Smooth muscle cell (in vitro differentiated cells): Measurements from ENCODE around the gene GABRG3. TPM values are rescaled to one million over a fixed set of nuclear protein-coding genes. Genes with fewer than 3 reads are reported as not detected.

Experiments
- DNase-seq: peaks from one replicate; lab custom pipeline; 2025; ENCODE audit not compliant: unreplicated experiment; lab: John Stamatoyannopoulos, UW
- H2AFZ ChIP-seq: fragments of 200-600 bp; sonication (generic); 2 replicates; pipeline ENCODE4 v1.6.0; 2016; ENCODE audit warnings: antibody characterized with exemption, low read depth, mild to moderate bottlenecking
- H3F3A ChIP-seq: fragments of 200-600 bp; sonication (generic); 2 replicates; pipeline ENCODE4 v1.6.0; 2017; ENCODE audit warnings: antibody characterized with exemption, low read depth
- H3K27ac ChIP-seq: fragments of 200-600 bp; sonication (generic); 2 replicates; pipeline ENCODE4 v1.5.1; 2016; ENCODE audit warnings: low read depth, mild to moderate bottlenecking
- H3K27me3 ChIP-seq: fragments of 200-600 bp; sonication (generic); 2 replicates; pipeline ENCODE4 v1.6.1; 2016; ENCODE audit warnings: low read depth, mild to moderate bottlenecking
- H3K36me3 ChIP-seq: fragments of 200-600 bp; sonication (generic); 2 replicates; pipeline ENCODE4 v1.5.1; 2016; ENCODE audit warnings: low read depth
- H3K4me1 ChIP-seq: fragments of 200-600 bp; sonication (generic); 2 replicates; pipeline ENCODE4 v1.5.1; 2016; ENCODE audit warnings: low read depth
- H3K4me2 ChIP-seq: fragments of 200-600 bp; sonication (generic); 2 replicates; pipeline ENCODE4 v1.6.0; 2016; ENCODE audit warnings: mild to moderate bottlenecking
- H3K4me3 ChIP-seq: fragments of 200-600 bp; sonication (generic); 2 replicates; pipeline ENCODE4 v1.5.1; 2016; ENCODE audit warnings: mild to moderate bottlenecking
- H3K79me2 ChIP-seq: fragments of 200-600 bp; sonication (generic); 2 replicates; pipeline ENCODE4 v1.6.0; 2016; ENCODE audit warnings: low read depth, mild to moderate bottlenecking
- H3K9ac ChIP-seq: fragments of 200-600 bp; sonication (generic); 2 replicates; pipeline ENCODE4 v1.6.0; 2016; ENCODE audit warnings: low read depth
- H3K9me3 ChIP-seq: fragments of 200-600 bp; sonication (generic); replicated peaks from 2 replicates; pipeline ENCODE4 v1.5.1; 2016; ENCODE audit warnings: low read depth
- H4K20me1 ChIP-seq: fragments of 200-600 bp; sonication (generic); 2 replicates; pipeline ENCODE4 v1.6.0; 2016; ENCODE audit warnings: low read depth
- WGBS: methylation state at CpG from one replicate; pipeline ENCODE4 v1.1.7; 2016; ENCODE audit warnings: low lambda C conversion rate; 5-methylcytosine and 5-hydroxymethylcytosine counted together
- polyA plus RNA-seq: library from polyadenylated mRNA; unstranded; fragments of >200 nt; fragmentation: Nextera tagmentation; extraction: Ambion mirVana; gene quantifications from 2 replicates; pipeline ENCODE4 v1.2.1, GENCODE V29; 2016
- total RNA-seq: library from RNA; depleted of rRNA; stranded (reverse); fragments of >200 nt; gene quantifications from 2 replicates; pipeline ENCODE4 v1.2.3, GENCODE V29; 2014
- TF ChIP-seq, protein P1 (sequence below): fragments of 200-600 bp; sonication (generic); IDR thresholded peaks from 2 replicates; pipeline ENCODE4 v1.5.1; 2017; ENCODE audit warnings: borderline replicate concordance, mild to moderate bottlenecking, antibody characterized with exemption; ENCODE audit not compliant: insufficient read depth, poor library complexity, severe bottlenecking

GABRG3 gene
- total and polyA plus RNA-seq, 2 experiments from 2014 or later = under 0.01 TPM; not detected in 1

DNA sequence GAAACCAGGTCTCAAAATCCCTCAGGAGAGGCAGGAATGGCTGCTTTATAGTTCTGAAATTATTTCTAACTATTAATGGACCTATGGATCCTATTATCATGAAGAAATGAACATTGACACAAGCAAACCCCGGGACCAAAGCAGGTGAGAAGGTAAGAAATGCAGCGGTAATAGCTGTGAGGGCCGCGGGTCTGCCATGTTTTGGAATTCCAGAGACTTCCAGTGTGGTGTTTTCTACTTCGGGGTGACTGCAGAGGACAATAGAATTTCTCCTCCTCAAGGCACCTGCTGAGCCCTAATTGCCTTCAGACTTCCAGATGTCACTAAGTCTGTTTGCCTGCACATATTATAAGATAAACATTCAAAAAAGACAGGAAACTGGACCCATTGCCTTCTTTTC, 437.4 kb downstream of the GABRG3 start:
- Histone ChIP-seq H3K4me2 (no peak overlapping the region), H3K4me3 (no peak overlapping the region), H3K9ac (no peak overlapping the region), H2AFZ (no peak overlapping the region), H4K20me1 (no peaks in the 10 kb centered on the region), H3K27me3 (no peaks in the 10 kb centered on the region), H3K9me3 (no peaks in the 10 kb centered on the region), H3K4me1 (no peaks in the 10 kb centered on the region), H3K79me2 (no peaks in the 10 kb centered on the region), H3K36me3 (no peaks in the 10 kb centered on the region), H3F3A (no peaks in the 10 kb centered on the region), H3K27ac (no peak overlapping the region)
- WGBS = 92% methylated on average over 5 of the region's 5 CpGs
- no peak for DNase-seq
- TF ChIP-seq, protein P1, sequence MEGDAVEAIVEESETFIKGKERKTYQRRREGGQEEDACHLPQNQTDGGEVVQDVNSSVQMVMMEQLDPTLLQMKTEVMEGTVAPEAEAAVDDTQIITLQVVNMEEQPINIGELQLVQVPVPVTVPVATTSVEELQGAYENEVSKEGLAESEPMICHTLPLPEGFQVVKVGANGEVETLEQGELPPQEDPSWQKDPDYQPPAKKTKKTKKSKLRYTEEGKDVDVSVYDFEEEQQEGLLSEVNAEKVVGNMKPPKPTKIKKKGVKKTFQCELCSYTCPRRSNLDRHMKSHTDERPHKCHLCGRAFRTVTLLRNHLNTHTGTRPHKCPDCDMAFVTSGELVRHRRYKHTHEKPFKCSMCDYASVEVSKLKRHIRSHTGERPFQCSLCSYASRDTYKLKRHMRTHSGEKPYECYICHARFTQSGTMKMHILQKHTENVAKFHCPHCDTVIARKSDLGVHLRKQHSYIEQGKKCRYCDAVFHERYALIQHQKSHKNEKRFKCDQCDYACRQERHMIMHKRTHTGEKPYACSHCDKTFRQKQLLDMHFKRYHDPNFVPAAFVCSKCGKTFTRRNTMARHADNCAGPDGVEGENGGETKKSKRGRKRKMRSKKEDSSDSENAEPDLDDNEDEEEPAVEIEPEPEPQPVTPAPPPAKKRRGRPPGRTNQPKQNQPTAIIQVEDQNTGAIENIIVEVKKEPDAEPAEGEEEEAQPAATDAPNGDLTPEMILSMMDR = no peak

DNA sequence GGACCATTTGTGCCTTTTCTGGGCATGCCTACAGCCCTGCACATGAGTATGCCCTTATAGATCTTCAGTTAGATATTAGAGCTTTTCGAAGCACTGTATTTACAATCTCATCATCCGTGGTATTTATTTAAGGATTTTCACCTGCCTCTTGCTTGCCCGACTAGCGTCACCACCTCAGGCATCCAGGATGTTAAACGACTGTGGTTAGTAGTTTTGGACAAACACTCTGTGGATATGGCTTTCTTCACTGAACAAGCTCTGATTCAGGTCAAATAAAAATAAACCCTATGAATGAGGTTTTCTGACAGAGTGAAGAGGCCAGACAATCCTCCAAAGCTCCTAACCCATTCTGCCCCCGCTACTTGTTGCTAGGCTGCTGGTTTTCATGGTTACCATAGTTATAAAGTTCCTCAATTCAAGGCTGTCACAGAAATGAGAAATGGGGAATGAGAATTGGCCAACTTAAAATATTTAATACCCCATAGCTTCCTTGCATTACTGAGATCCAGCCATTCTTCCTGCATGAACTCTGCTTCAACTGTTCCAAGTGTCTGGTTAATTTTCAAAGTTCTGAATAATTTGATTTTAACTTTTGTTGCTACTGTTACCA, 440.1 kb downstream of the GABRG3 start:
- TF ChIP-seq, protein P1 = no peak
- Histone ChIP-seq H3K4me1 (peaks cover 18% of the 10 kb centered on the region), H3K27me3 (no peaks in the 10 kb centered on the region), H2AFZ (no peak overlapping the region), H3K27ac (no peak overlapping the region), H3F3A (no peaks in the 10 kb centered on the region), H3K4me2 (no peak overlapping the region), H3K9ac (no peak overlapping the region), H3K79me2 (no peaks in the 10 kb centered on the region), H3K9me3 (no peaks in the 10 kb centered on the region), H3K36me3 (no peaks in the 10 kb centered on the region), H4K20me1 (no peaks in the 10 kb centered on the region), H3K4me3 (no peak overlapping the region)
- 70% methylated on average over 6 of the region's 6 CpGs for WGBS
- no peak for DNase-seq

DNA sequence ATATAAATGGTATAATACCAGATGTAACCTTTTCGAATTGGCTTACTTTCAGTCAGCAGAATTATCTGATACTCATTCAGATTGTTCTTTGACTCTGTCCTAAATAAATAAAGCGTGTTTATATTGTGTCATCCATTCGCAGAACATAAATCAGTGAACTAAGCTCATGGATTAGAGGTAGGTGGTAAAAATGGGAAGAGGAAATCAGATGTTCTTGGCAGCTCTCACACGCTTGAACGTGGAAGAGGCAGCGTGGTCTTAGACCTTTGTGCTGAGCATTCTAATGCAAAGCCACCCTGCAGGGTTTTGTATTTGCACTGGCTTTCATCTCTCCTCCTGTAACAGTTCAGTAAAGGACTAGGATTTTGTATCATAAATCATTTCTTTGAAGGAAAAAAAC, 441.4 kb downstream of the GABRG3 start:
- peaks cover 18% of the 10 kb centered on the region for H3K4me1 ChIP-seq
- TF ChIP-seq, protein P1 = no peak
- H3K4me3 ChIP-seq = no peak overlapping the region
- no peak overlapping the region for H3K27ac ChIP-seq
- H3K9ac ChIP-seq = no peak overlapping the region
- H3F3A ChIP-seq = no peaks in the 10 kb centered on the region
- no peaks in the 10 kb centered on the region for H3K9me3 ChIP-seq
- no peaks in the 10 kb centered on the region for H3K36me3 ChIP-seq
- H3K27me3 ChIP-seq = no peaks in the 10 kb centered on the region
- 37% methylated on average over 6 of the region's 6 CpGs for whole genome bisulfite sequencing
- H3K79me2 ChIP-seq = no peaks in the 10 kb centered on the region
- H4K20me1 ChIP-seq = no peaks in the 10 kb centered on the region
- DNase-seq = no peak
- no peak overlapping the region for H3K4me2 ChIP-seq
- no peak overlapping the region for H2AFZ ChIP-seq
